IMR-90 (cell line): ENCODE data around the gene SCGB3A2. TPM values are rescaled to one million over a fixed set of nuclear protein-coding genes. Genes with fewer than 3 reads are reported as not detected.

Source experiments
- ATAC-seq: fragments of 200-7000 bp; cut with Tn5 transposase; 2 replicates; pipeline ENCODE4 v1.9.1; 2020; ENCODE audit warnings: low read depth, mild to moderate bottlenecking, moderate library complexity
- BruUV-seq: library from RNA; stranded (reverse); fragments of 400-500 nt; replicated peaks from 2 replicates; lab custom pipeline; 2021; lab: Mats Ljungman, UMichigan
- CTCF ChIA-PET: fragments of 300-600 bp; formaldehyde crosslinking; extraction: SDS; loops from one replicate; lab custom pipeline; 2021; ENCODE audit warnings: antibody characterized with exemption; lab: Yijun Ruan, JAX
- POLR2A ChIA-PET: fragments of 300-600 bp; sonication (Branson Sonifier 250); formaldehyde crosslinking; loops from one replicate; lab custom pipeline; 2022; ENCODE audit warnings: antibody characterized with exemption; ENCODE audit not compliant: unreplicated experiment; lab: Charles Lee
- DNase-seq: peaks from one replicate; pipeline ENCODE4 v3.0.0; 2013
- H2AFZ ChIP-seq: replicated peaks from 2 replicates; pipeline ENCODE3; 2013; ENCODE audit warnings: low read length, mild to moderate bottlenecking; ENCODE audit not compliant: poor library complexity
- H2AK5ac ChIP-seq: 2 replicates; pipeline ENCODE4 v1.6.1; 2013; ENCODE audit warnings: low read depth, low read length, inconsistent platforms
- H2AK9ac ChIP-seq: replicated peaks from 2 replicates; pipeline ENCODE3; 2013; ENCODE audit warnings: mild to moderate bottlenecking, low read depth, low read length, moderate library complexity; ENCODE audit not compliant: poor library complexity
- H2BK120ac ChIP-seq: 2 replicates; pipeline ENCODE4 v1.6.1; 2013; ENCODE audit warnings: low read depth, low read length, inconsistent platforms
- H2BK15ac ChIP-seq: 3 replicates; pipeline ENCODE4 v1.6.1; 2013; ENCODE audit warnings: low read depth, low read length, inconsistent platforms
- H2BK20ac ChIP-seq: 2 replicates; pipeline ENCODE4 v1.6.1; 2013; ENCODE audit warnings: low read depth, mild to moderate bottlenecking, inconsistent platforms, low read length, moderate library complexity
- H2BK5ac ChIP-seq: 2 replicates; pipeline ENCODE4 v1.6.1; 2013; ENCODE audit warnings: mild to moderate bottlenecking, low read depth, low read length, inconsistent platforms; ENCODE audit not compliant: poor library complexity, severe bottlenecking
- H3K14ac ChIP-seq: replicated peaks from 2 replicates; pipeline ENCODE4 v1.6.1; 2013; ENCODE audit warnings: low read depth, low read length, inconsistent platforms
- H3K18ac ChIP-seq: 2 replicates; pipeline ENCODE4 v1.6.1; 2013; ENCODE audit warnings: low read depth, low read length, control low read depth
- H3K23ac ChIP-seq: 2 replicates; pipeline ENCODE4 v1.6.1; 2013; ENCODE audit warnings: low read depth, low read length, inconsistent platforms
- H3K27ac ChIP-seq: 2 replicates; pipeline ENCODE4 v1.5.1; 2013; ENCODE audit warnings: mild to moderate bottlenecking, control low read depth, low read length; ENCODE audit not compliant: insufficient read depth
- H3K27me3 ChIP-seq: 2 replicates; pipeline ENCODE4 v1.6.1; 2013; ENCODE audit warnings: low read length; ENCODE audit not compliant: control insufficient read depth, insufficient read depth
- H3K36me3 ChIP-seq: 2 replicates; pipeline ENCODE4 v1.6.1; 2013; ENCODE audit warnings: low read length, mixed read lengths; ENCODE audit not compliant: control insufficient read depth, insufficient read depth
- H3K4ac ChIP-seq: 2 replicates; pipeline ENCODE4 v1.6.1; 2013; ENCODE audit warnings: low read depth, low read length, inconsistent platforms
- H3K4me1 ChIP-seq: 2 replicates; pipeline ENCODE4 v1.6.1; 2013; ENCODE audit warnings: low read length, mixed read lengths; ENCODE audit not compliant: control insufficient read depth, insufficient read depth
- H3K4me2 ChIP-seq: 2 replicates; pipeline ENCODE4 v1.6.1; 2013; ENCODE audit warnings: low read depth, mild to moderate bottlenecking, control low read depth, low read length, moderate library complexity
- H3K4me3 ChIP-seq: 2 replicates; pipeline ENCODE4 v1.5.1; 2013; ENCODE audit warnings: low read depth, mild to moderate bottlenecking, control low read depth, low read length, moderate library complexity; ENCODE audit not compliant: insufficient read depth
- H3K56ac ChIP-seq: 2 replicates; pipeline ENCODE4 v1.6.1; 2013; ENCODE audit warnings: low read length, inconsistent platforms; ENCODE audit not compliant: insufficient read depth; ENCODE audit errors: extremely low read depth
- H3K79me1 ChIP-seq, 2 experiments: 2 replicates each; pipeline ENCODE4 v1.6.1; 2013; ENCODE audit warnings: low read length in 2 of 2, inconsistent platforms in 1 of 2, low read depth in 1 of 2
- H3K9ac ChIP-seq: 2 replicates; pipeline ENCODE4 v1.6.1; 2013; ENCODE audit warnings: low read depth, low read length, control low read depth
- H3K9me1 ChIP-seq: 2 replicates; pipeline ENCODE4 v1.6.1; 2013; ENCODE audit warnings: low read length, inconsistent platforms; ENCODE audit not compliant: insufficient read depth
- H3K9me3 ChIP-seq: 2 replicates; pipeline ENCODE4 v1.6.1; 2013; ENCODE audit warnings: low read length; ENCODE audit not compliant: control insufficient read depth, insufficient read depth
- H4K20me1 ChIP-seq: 2 replicates; pipeline ENCODE4 v1.6.1; 2013; ENCODE audit warnings: low read length, inconsistent platforms; ENCODE audit not compliant: insufficient read depth
- H4K5ac ChIP-seq: 2 replicates; pipeline ENCODE4 v1.6.1; 2013; ENCODE audit warnings: mild to moderate bottlenecking, low read depth, low read length, control low read depth
- H4K8ac ChIP-seq, 2 experiments: 2 replicates each; pipeline ENCODE4 v1.6.1; 2013; ENCODE audit warnings: low read depth in 2 of 2, low read length in 2 of 2, control low read depth in 1 of 2, inconsistent platforms in 1 of 2
- H4K91ac ChIP-seq: 2 replicates; pipeline ENCODE4 v1.6.1; 2013; ENCODE audit warnings: low read depth, low read length, inconsistent platforms; ENCODE audit not compliant: insufficient read depth
- BHLHE40 ChIP-seq: fragments of 150-350 bp; IDR thresholded peaks from 2 replicates; pipeline ENCODE4 v1.6.1; 2016; ENCODE audit warnings: mild to moderate bottlenecking, low read depth, low read length
- CEBPB ChIP-seq: IDR thresholded peaks from 2 replicates; pipeline ENCODE4 v1.6.1; 2012; ENCODE audit warnings: low read depth, low read length, improper control_type of control experiment
- CHD1 ChIP-seq: IDR thresholded peaks from 2 replicates; pipeline ENCODE4 v1.6.1; 2012; ENCODE audit warnings: low read depth, low read length, improper control_type of control experiment
- CTCF ChIP-seq: conservative IDR thresholded peaks from 2 replicates; pipeline ENCODE4 v1.5.1; 2012; ENCODE audit warnings: mild to moderate bottlenecking, low read depth, low read length, improper control_type of control experiment
- FOS ChIP-seq: fragments of 150-350 bp; IDR thresholded peaks from 2 replicates; pipeline ENCODE4 v1.6.1; 2016; ENCODE audit warnings: low read depth, low read length
- MAFK ChIP-seq: IDR thresholded peaks from 2 replicates; pipeline ENCODE4 v1.6.1; 2012; ENCODE audit warnings: low read depth, low read length, improper control_type of control experiment
- MAZ ChIP-seq: IDR thresholded peaks from 2 replicates; pipeline ENCODE4 v1.6.1; 2012; ENCODE audit warnings: low read depth, mild to moderate bottlenecking, low read length, improper control_type of control experiment, moderate library complexity, borderline replicate concordance
- MXI1 ChIP-seq: IDR thresholded peaks from 2 replicates; pipeline ENCODE4 v1.6.1; 2012; ENCODE audit warnings: low read depth, mild to moderate bottlenecking, low read length, moderate library complexity, borderline replicate concordance
- POLR2A ChIP-seq: IDR thresholded peaks from 2 replicates; pipeline ENCODE4 v1.6.1; 2012; ENCODE audit warnings: mild to moderate bottlenecking, low read depth, low read length
- RAD21 ChIP-seq: IDR thresholded peaks from 2 replicates; pipeline ENCODE4 v1.6.1; 2012; ENCODE audit warnings: low read length, improper control_type of control experiment
- RCOR1 ChIP-seq: IDR thresholded peaks from 2 replicates; pipeline ENCODE4 v1.6.1; 2012; ENCODE audit warnings: mild to moderate bottlenecking, low read length, improper control_type of control experiment; ENCODE audit not compliant: insufficient replicate concordance
- RFX5 ChIP-seq: IDR thresholded peaks from 2 replicates; pipeline ENCODE4 v1.8.0; 2012; ENCODE audit warnings: low read depth, mild to moderate bottlenecking, low read length, moderate library complexity
- SMC3 ChIP-seq: fragments of 150-350 bp; IDR thresholded peaks from 2 replicates; pipeline ENCODE4 v1.6.1; 2016; ENCODE audit warnings: low read depth, mild to moderate bottlenecking, antibody characterized with exemption, low read length, moderate library complexity
- WGBS, 2 experiments: methylation state at CpG; one replicate each; pipeline versions ENCODE4 v1.1.5 to v1.1.7; 2013; ENCODE audit warnings: missing lambda C conversion rate in 2 of 2; ENCODE audit not compliant: insufficient read length in 1 of 2; ENCODE audit errors: extremely low coverage in 2 of 2; 5-methylcytosine and 5-hydroxymethylcytosine counted together
- dilution Hi-C: fragments of 300-500 bp; cut with HindIII; formaldehyde crosslinking; loops from one replicate; pipeline ENCODE4 v1.14.3; 2018; ENCODE audit warnings: low sequenced_read_pairs; ENCODE audit not compliant: unreplicated experiment
- in situ Hi-C: fragments of 300-500 bp; cut with MboI; formaldehyde crosslinking; loops from 3 replicates; pipeline ENCODE4 v1.14.3; 2019; ENCODE audit warnings: low sequenced_read_pairs, inconsistent platforms, mixed read lengths
- intact Hi-C: fragments of 100-400 bp; cut with micrococcal nuclease; formaldehyde crosslinking; loops from 2 replicates; pipeline ENCODE4 v1.10.0; 2022
- polyA plus RNA-seq, 3 experiments: library from polyadenylated mRNA; depleted of rRNA; stranded (reverse); fragments of >200 nt; gene quantifications; 2 replicates each; pipeline ENCODE4 v1.2.3, GENCODE V29; 2012; ENCODE audit warnings: low replicate concordance in 1 of 3
- total RNA-seq: library from RNA; depleted of rRNA; stranded (reverse); fragments of >200 nt; gene quantifications from 2 replicates; pipeline ENCODE4 v1.2.3, GENCODE V29; 2012
- TF ChIP-seq, protein P1 (sequence below): fragments of 150-350 bp; IDR thresholded peaks from 2 replicates; pipeline ENCODE4 v1.6.1; 2016; ENCODE audit warnings: low read depth, mild to moderate bottlenecking, low read length, moderate library complexity, borderline replicate concordance
- TF ChIP-seq, protein P2 (sequence below): fragments of 150-350 bp; IDR thresholded peaks from 2 replicates; pipeline ENCODE4 v1.6.1; 2017; ENCODE audit warnings: mild to moderate bottlenecking, antibody characterized with exemption, low read length, low read depth

Gene SCGB3A2
- total and polyA plus RNA-seq, 2 of the 4 experiments (the other 2 are of a cell fraction): not detected

GRCh38 chr5:147854894-147855773, 23.4 kb upstream of the SCGB3A2 start:
- no peak overlapping the region for H3K18ac ChIP-seq
- no peak for TF ChIP-seq MXI1
- TF ChIP-seq CHD1: no peak
- TF ChIP-seq RAD21: no peak
- TF ChIP-seq CEBPB: no peak
- TF ChIP-seq, protein P1, sequence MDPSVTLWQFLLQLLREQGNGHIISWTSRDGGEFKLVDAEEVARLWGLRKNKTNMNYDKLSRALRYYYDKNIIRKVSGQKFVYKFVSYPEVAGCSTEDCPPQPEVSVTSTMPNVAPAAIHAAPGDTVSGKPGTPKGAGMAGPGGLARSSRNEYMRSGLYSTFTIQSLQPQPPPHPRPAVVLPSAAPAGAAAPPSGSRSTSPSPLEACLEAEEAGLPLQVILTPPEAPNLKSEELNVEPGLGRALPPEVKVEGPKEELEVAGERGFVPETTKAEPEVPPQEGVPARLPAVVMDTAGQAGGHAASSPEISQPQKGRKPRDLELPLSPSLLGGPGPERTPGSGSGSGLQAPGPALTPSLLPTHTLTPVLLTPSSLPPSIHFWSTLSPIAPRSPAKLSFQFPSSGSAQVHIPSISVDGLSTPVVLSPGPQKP: no peak
- TF ChIP-seq RFX5: no peak
- no peak for TF ChIP-seq RCOR1
- no peak for TF ChIP-seq CTCF
- no peak for TF ChIP-seq POLR2A
- no peak for TF ChIP-seq FOS
- no peak for TF ChIP-seq BHLHE40
- no peak for TF ChIP-seq MAFK
- TF ChIP-seq MAZ: no peak
- TF ChIP-seq, protein P2, sequence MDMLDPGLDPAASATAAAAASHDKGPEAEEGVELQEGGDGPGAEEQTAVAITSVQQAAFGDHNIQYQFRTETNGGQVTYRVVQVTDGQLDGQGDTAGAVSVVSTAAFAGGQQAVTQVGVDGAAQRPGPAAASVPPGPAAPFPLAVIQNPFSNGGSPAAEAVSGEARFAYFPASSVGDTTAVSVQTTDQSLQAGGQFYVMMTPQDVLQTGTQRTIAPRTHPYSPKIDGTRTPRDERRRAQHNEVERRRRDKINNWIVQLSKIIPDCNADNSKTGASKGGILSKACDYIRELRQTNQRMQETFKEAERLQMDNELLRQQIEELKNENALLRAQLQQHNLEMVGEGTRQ: no peak
- TF ChIP-seq SMC3: no peak

More at GRCh38 chr5:147854894-147855773, 23.4 kb upstream of the SCGB3A2 start:
- H3K4me3 ChIP-seq: no peak overlapping the region
- POLR2A ChIA-PET: no interaction called here
- no peaks in the 10 kb centered on the region for H3K4me1 ChIP-seq
- CTCF ChIA-PET: no interaction called here
- in situ Hi-C loops: no loop called here
- H4K5ac ChIP-seq: no peak overlapping the region
- H3K23ac ChIP-seq: no peak overlapping the region
- dilution Hi-C loops: no loop called here
- ATAC-seq (no peak), DNase-seq (no peak)
- H3K27ac ChIP-seq: no peak overlapping the region
- H2BK120ac ChIP-seq: no peak overlapping the region
- H3K36me3 ChIP-seq: no peaks in the 10 kb centered on the region
- intact Hi-C loops: loop anchor here (5.0 kb wide), 2 partner anchors 267 to 517 kb away; no protein-coding TSS in a partner anchor
- H3K27me3 ChIP-seq: no peaks in the 10 kb centered on the region
- no peak overlapping the region for H2AK9ac ChIP-seq
- H3K14ac ChIP-seq: no peak overlapping the region
- H3K4me2 ChIP-seq: no peak overlapping the region
- no TSS peak for BruUV-seq
- no peaks in the 10 kb centered on the region for H3K79me1 ChIP-seq
- no peaks in the 10 kb centered on the region for H4K20me1 ChIP-seq
- no peaks in the 10 kb centered on the region for H3K9me1 ChIP-seq
- H4K8ac ChIP-seq: no peak overlapping the region
- no peak overlapping the region for H3K4ac ChIP-seq
- H2AFZ ChIP-seq: no peak overlapping the region
- H4K91ac ChIP-seq: no peak overlapping the region
- no peak overlapping the region for H2BK15ac ChIP-seq
- no peak overlapping the region for H2AK5ac ChIP-seq
- WGBS, 2 experiments: 88 to 100% methylated on average over 1 to 2 of the region's 11 CpGs
- no peak overlapping the region for H3K56ac ChIP-seq
- no peak overlapping the region for H2BK20ac ChIP-seq
- H3K9me3 ChIP-seq: no peaks in the 10 kb centered on the region
- no peak overlapping the region for H3K9ac ChIP-seq
- H2BK5ac ChIP-seq: no peak overlapping the region
